Skin epidermis (tissue), 12 donors: Measurements from ENCODE around the gene GLYATL1B.
"Not testable (repeated sequence)": the region's sequence is repeated elsewhere in the genome, so short reads cannot be mapped to it uniquely, and the experiment has no call there.

Source experiments
- H3K27ac ChIP-seq, 21 experiments: fragments of 200-600 bp; sonication (generic) in 11 of 21; one replicate each; pipeline ENCODE4 v1.5.0; 2020; ENCODE audit warnings: mild to moderate bottlenecking in 3 of 21, inconsistent platforms in 2 of 21, moderate library complexity in 2 of 21
- H3K4me3 ChIP-seq, 7 experiments: fragments of 200-600 bp; sonication (generic) in 2 of 7; one replicate each; pipeline ENCODE4 v1.5.0; 2020; ENCODE audit warnings: inconsistent platforms in 2 of 7, mild to moderate bottlenecking in 2 of 7, moderate library complexity in 1 of 7

Gene GLYATL1B

DNA sequence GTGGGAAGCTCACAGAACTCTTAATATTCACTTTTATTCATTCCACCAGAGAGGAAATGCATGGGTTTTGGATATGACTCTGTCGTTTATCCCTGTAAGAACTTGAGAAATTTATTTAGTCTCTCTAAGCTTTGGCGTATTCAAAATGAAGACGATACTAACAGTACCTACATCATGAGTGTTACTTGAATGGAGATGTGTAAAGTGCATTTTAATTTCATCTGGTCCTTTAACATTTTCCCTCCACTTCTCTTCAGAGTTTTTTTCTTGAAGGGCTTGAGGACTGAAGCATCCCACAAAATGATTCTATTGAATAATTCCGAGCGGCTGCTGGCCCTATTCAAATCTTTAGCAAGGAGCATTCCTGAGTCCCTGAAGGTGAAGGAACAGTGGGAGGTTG lies at the start of gene GLYATL1B:
TSS of gene GLYATL1B (plus strand) at position 301 of the 400 bp plus-strand sequence. CDS start at position 301, 0 bp downstream.
- H3K4me3 ChIP-seq, H3K27ac ChIP-seq: not testable (repeated sequence)

- not testable (repeated sequence) for H3K4me3 ChIP-seq
- H3K27ac ChIP-seq = peak overlapping the region in 2 of 21 experiments; percentile 21 to 34
Observed at GRCh38 chr11:59036542-59036941, 49.6 kb upstream of the GLYATL1B start.

DNA sequence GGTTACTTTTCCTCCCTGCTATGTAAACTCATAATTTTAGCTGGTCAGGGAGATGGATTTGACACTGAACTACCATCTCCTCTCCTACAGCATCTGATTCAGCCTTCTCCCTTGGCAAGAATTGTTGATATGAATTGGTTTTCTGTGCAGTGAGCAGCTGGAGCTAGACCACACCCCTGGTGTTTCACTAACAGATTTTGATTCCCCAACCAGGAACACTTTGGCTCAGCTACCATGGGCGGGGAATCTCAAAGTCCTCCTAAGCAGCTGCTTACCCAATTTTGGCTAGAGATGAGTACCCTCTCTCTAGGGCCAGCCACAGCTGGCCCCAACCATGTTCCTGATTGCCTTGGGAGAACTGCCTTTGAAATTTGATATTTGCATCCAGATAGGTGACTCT lies 48.7 kb upstream of the GLYATL1B start:
- not testable (repeated sequence) for H3K4me3 ChIP-seq, H3K27ac ChIP-seq

DNA sequence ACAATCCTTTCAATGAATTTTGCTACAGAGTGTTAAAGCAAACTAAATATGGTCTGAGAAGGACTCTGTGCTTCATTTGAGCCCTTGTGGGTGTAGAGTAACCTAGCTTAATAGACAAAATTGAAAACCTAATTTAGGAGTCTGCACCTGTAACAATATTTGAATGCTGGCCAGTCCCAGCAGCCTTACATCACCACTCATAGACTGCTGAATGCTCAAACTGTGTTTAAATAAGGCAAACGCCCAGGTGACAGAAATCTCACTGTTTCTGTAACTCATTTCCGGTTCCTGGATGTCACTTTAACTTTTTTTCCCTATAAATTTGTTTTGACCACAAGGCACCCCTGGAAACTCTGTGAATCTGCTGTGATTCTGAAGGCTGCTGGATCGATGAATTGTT lies 45.5 kb upstream of the GLYATL1B start:
- Histone ChIP-seq H3K27ac (no peak overlapping the region), H3K4me3 (no peak overlapping the region)

GRCh38 chr11:59051383-59051782 lies 34.7 kb upstream of the GLYATL1B start:
- not testable (repeated sequence) for H3K27ac ChIP-seq

GRCh38 chr11:59052355-59052754 lies 33.8 kb upstream of the GLYATL1B start:
- H3K4me3 ChIP-seq, H3K27ac ChIP-seq: not testable (repeated sequence)

More at GRCh38 chr11:59051383-59051782, 34.7 kb upstream of the GLYATL1B start:
- not testable (repeated sequence) for H3K4me3 ChIP-seq

GRCh38 chr11:59053387-59053786 lies 32.7 kb upstream of the GLYATL1B start:
- Histone ChIP-seq H3K4me3 (no peak overlapping the region), H3K27ac (no peak overlapping the region)

DNA sequence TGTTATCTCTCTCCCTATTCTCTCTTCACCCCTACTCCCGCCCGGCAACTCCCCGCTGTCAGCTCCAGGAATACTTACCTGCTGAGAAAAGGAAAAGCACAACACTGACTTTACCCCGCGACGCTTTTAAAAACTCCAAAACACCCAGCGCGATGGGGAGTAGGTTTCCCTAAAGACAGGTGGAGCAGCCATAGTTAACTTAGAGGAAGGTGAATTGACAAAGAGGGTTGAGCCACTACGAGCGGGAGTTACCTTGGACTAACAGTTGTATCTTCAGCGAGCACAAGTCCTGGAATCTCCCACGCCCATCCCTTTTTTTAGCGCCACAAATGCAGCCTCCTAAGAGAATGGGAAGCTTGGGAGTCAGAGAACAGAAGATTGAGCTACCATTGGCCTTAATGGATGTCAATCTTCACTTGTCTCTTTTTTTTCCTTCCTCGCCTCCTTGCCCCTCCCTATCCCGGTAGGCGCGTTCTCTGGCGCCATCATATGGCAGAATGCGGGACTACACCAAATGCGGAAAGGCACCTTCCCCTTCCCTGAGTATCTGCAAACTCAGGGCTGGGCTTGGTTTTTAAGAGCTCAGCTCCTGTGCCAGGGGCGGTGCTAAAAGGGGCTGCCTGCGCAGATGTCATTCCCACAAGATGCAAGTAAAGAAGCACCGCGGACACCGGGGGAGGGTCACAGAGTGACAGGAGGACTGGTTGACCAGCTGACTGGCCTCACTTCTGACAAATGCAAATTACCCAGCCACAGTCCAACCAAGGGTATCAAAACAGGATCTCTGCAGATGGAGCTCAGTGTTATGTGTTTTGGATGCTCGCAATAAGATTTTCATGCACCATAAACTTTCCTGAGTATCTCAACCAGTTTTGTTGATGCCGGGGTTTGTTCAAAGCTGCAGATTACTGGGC lies 27.7 kb upstream of the GLYATL1B start:
- Histone ChIP-seq H3K4me3 (peak overlapping the region in 6 of 7 experiments; percentile 6 to 39 (median 24)), H3K27ac (peak overlapping the region in 1 of 21 experiments; percentile 62)

DNA sequence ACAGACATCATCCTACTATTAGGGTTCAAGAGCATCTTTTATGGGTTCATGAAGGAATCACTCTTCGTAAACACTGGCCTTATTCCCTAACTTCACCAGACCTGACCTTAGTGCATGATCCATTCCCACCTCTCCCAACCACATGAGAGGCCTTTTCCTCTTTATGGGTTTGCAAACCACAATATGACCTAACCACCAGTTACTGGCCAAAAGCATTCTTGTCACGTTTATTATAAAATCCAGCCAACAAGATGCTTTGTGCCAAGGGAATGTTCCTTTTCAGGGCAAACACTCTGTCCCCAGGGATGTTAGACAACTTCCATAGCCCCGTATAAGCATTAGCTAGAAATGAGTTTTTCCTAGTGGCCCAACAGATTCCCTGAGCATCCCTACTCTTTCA lies 26.0 kb upstream of the GLYATL1B start:
- H3K27ac ChIP-seq, H3K4me3 ChIP-seq: not testable (repeated sequence)

DNA sequence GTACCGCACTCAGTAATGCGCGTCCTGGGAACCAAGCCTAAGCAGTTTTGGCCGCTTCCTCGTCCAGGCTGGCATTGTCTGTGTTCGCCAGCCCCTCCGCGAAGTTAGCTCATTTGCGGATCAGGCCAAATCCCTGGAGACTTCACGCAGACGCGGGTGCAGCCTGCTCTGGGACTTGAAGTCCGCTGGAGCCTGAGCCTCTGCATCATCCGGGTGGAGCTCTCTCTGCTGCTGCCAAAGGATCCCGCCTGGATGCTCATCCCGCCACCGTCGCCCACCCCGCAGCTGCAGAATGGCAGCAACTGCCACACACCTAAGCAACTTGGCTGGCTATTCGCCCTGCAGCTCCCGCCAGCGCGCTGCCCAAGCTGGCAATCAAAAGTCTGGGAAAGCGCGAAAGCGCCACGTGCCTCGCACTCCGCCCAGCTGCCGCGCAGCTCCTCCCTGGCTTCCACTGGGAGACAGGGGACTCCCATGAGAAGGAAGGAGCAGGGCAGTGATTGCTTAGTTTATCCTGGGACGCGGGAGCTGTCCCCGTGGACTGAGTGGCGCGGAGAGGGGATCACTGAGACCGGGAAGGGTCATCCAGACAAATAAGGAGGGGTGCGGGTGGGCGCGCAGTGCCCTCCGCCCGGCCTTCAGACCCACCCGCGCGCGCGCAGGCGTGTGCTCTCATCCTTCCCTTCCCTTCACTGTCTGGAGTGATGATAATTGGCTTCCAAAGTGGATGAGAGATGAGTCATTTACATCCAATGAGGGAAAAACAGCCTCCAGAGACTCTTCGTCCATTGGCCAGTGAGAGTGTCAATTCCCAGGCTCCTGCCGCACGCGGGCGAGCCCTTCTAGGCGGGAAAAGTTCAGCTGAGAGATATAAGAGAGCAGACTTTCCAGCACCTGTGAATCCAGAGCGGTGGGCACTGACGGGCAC lies 23.2 kb upstream of the GLYATL1B start:
- Histone ChIP-seq H3K27ac (no peak overlapping the region), H3K4me3 (peak overlapping the region in 1 of 7 experiments; percentile 5)

DNA sequence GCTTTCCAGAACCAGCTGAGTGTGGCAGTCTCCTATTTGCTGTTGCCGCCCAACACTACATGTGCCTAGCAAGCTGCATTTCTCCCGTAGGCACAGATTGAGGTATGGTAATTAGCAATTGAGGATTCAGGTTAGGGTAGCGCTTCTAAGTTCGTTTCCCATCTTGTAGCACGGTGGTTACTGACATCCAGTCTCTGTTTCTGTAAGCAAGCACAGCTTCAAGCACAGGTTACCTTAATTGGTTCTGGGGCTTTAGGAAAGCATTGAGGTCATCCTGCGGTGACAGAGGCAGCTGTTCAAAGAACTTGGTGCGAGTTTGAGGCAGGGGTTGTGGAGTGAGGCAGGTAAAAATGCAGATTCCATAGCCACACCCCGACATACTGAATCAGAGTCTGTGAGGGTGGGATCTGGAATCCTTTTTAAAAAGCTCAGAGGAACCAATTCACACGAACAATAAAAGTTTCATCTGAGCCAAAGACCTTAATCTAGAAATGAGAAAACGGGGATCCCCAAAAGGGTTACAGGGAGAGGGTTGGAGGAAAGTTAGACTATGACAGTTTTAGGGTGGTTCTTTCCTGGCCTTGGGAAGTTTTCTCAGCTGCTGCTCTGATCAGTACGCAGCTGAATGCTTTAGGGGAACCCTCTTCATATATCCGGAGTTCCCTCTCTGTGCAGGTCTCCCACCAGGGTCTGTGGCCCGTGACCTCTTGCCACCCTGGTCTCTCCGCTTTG lies 21.9 kb upstream of the GLYATL1B start:
- not testable (repeated sequence) for H3K27ac ChIP-seq, H3K4me3 ChIP-seq

GRCh38 chr11:59069087-59069486 lies 17.0 kb upstream of the GLYATL1B start:
- Histone ChIP-seq H3K4me3 (no peak overlapping the region), H3K27ac (no peak overlapping the region)

DNA sequence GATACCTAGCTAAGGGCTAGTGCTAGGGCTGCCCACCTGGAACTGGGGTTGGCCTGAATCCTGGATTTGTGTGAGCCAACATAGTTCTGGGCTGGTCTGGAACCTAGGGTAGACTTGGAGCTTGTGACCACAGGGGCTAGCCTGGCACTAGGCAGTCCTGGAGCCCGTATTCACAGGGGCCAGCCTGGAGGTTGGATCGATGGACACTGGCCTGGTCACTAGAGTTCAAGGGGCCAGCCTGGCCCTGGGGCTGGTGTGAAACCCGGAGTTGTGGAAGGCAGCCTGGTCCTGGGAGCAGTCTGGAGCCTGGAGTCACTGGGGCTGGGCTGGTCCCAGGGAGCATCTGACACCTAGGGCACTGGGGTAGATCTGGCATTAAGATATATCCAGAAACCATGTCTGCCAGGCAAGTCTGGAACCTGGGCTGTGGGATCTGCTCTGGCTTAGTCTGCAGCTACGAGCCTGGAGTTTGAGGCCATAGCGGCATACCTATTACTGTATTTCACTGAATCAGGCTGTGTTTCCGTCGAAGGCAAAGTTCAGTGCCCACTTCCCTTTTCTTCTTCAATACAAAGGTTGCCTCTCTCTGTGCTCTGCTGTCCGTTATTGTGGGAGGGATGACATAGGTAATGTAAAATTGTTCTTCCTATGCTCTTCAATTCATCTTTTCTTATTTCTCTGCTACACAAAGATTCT lies 9.1 kb upstream of the GLYATL1B start:
- no peak overlapping the region for H3K4me3 ChIP-seq
- no peak overlapping the region for H3K27ac ChIP-seq

DNA sequence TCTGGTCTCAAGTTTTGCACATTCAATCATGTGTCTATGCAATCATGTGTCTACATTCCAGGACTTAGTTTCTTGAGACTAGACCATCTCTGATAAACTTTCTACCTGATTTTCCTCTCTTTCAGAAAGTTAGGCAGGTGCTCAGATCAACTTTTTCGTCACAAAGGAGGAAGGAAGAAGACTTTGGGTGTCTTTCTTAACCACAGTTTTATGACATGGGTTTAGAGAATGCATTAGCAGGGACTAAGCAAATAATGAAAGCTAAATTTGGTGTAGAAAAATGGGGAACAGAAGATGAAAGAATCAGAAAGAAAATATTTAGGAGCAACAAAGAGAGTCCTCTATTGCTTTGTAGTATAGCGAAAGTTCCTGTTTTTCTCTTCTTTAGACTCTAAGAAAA lies 7.7 kb upstream of the GLYATL1B start:
- no peak overlapping the region for H3K4me3 ChIP-seq
- no peak overlapping the region for H3K27ac ChIP-seq

GRCh38 chr11:59079086-59079485 lies 7.0 kb upstream of the GLYATL1B start:
- H3K27ac ChIP-seq = no peak overlapping the region
- H3K4me3 ChIP-seq = no peak overlapping the region

- not testable (repeated sequence) for H3K4me3 ChIP-seq, H3K27ac ChIP-seq
Observed at GRCh38 chr11:59080421-59080820, 5.7 kb upstream of the GLYATL1B start.

DNA sequence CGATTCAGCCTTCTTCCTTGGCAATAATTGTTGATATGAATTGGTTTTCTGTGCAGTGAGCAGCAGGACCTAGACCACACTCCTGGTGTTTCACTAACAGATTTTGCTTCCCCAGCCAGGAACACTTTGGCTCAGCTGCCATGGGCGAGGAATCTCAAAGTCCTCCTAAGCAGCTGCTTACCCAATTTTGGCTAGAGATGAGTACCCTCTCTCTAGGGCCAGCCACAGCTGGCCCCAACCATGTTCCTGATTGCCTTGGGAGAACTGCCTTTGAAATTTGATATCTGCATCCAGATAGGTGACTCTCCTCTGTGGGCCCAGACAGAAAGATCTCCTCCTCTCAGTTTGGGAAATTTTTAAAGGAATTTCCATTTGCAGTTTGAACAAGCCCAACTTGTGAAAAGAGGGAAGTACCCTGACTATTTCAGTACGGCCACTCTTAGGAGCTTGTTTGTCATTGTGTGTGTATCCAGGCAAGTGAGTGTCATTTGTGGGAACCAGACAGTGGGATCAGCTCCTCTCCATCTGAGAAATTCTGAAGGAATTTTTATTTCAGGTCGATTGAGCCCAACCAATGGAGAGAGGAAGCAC lies 4.6 kb upstream of the GLYATL1B start:
- H3K4me3 ChIP-seq, H3K27ac ChIP-seq: not testable (repeated sequence)

GRCh38 chr11:59088162-59088561 lies 2.1 kb downstream of the GLYATL1B start:
- Histone ChIP-seq H3K4me3 (no peak overlapping the region), H3K27ac (no peak overlapping the region)

DNA sequence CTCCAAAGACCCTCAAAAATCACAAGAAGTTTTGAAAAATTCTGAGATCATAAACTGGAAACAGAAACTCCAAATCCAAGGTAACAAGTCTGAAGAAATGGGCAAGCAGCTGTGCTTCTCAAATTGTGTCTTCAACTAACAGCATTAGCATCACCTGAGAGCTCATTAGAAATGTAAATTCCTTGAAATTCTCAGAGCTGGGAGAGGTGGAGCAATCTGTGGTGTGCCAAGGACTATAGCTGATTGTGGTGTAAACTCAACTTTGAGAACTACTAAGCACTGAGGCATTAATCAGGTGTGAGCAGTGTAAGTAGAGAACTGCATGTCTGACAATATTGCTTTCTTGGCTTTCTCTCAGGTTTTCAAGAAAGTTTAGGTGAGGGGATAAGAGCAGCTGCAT lies 7.5 kb downstream of the GLYATL1B start:
- not testable (repeated sequence) for H3K4me3 ChIP-seq, H3K27ac ChIP-seq
